HG03565 (cell line): ENCODE results near the gene CSNK1A1.

Source experiments
- ATAC-seq: cut with Tn5 transposase; IDR thresholded peaks from one replicate; pipeline ENCODE4 v1.9.1; 2021; ENCODE audit warnings: mild to moderate bottlenecking, moderate library complexity; ENCODE audit not compliant: unreplicated experiment

Gene CSNK1A1

GRCh38 chr5:149575131-149575530 is 23.9 kb upstream of the CSNK1A1 start:
- ATAC-seq: no peak

DNA sequence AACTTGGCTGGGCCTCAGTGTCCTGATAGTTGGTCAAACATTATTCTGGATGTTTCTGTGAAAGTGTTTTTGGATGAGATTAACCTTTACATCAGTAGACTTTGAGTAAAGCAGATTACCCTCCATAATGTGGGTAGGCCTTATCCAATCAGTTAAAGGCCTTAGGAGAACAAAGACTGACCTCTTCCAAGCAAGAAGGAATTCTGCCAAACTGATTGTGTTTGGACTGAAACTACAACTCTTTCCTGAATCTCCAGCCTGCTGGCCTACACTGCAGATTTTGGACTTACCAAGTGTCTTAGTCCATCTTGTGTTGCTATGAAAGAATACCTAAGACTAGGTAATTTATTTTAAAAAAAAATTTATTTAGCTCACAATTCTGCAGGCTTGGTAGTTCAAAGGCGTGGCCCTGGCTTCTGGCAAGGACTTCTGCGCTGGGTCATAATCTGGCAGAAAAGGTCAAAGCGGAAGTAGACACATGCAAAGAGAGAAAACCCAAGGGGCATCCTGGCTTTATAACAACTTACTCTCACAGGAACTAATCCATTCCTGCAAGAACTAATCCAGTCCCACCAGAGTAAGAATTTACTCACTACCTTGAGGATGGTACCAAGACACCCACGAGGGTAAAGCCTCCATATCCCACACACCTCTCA is 21.5 kb upstream of the CSNK1A1 start:
- no peak for ATAC-seq

DNA sequence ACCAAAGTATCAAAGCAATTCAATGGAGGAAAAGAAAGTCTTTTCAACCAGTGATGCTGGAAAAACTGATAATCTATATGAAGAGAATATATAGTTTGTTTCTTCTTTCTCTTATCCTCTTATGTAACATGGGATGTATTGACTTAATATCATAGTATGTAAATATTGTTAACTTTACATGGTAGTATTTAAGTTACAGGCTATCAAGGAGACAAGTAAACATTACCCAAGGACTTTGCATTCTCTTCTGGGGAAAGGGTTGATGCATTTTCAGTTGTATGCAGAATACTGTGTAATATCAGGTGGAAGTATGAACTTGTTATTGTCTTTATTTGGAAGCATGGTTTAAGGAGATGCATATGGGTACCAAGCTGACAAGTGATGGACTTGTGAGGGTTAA is 20.9 kb upstream of the CSNK1A1 start:
- ATAC-seq: no peak

DNA sequence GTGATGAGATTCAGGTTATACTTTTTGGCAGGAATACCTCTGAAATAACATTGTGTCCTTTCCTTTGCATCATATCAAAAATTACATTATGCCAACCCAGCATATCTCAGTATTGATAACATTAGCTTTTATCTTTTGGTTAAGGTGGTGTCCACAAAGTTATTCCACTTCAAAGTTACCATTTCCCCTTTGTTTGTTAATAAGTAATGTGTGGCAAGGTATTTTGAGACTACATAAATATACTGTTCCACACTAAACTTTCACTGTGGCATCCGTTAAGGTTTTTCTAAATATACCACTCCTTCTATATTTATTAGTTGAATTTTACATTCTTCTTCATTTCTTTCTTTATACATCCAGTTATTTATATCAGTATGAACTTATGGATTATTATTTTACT is 16.0 kb upstream of the CSNK1A1 start:
- ATAC-seq: no peak

- peak; percentile 92 for ATAC-seq
Observed at GRCh38 chr5:149564542-149565140, 13.4 kb upstream of the CSNK1A1 start.

DNA sequence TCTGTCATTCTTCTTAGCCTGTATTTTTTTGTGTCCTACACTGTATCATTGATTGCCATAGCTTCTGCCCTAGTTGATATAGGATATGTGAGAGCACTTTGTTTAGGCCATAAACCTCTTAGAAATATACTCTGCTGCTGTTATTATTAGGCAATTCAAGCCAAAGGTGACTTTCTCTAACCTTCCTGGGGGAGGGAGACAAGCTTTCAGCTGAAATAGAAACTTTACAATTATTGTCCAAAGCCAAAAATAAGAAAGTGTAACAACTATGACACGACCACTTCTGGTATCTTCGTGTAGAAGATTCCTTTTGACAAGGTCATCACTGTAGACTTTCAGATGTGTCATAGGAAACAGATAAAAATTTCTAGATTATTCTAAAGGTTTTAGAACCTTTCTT is 12.2 kb upstream of the CSNK1A1 start:
- ATAC-seq: no peak

- ATAC-seq: no peak
Observed at GRCh38 chr5:149561848-149562247, 10.6 kb upstream of the CSNK1A1 start.

GRCh38 chr5:149559706-149560105 is 8.5 kb upstream of the CSNK1A1 start:
- no peak for ATAC-seq

DNA sequence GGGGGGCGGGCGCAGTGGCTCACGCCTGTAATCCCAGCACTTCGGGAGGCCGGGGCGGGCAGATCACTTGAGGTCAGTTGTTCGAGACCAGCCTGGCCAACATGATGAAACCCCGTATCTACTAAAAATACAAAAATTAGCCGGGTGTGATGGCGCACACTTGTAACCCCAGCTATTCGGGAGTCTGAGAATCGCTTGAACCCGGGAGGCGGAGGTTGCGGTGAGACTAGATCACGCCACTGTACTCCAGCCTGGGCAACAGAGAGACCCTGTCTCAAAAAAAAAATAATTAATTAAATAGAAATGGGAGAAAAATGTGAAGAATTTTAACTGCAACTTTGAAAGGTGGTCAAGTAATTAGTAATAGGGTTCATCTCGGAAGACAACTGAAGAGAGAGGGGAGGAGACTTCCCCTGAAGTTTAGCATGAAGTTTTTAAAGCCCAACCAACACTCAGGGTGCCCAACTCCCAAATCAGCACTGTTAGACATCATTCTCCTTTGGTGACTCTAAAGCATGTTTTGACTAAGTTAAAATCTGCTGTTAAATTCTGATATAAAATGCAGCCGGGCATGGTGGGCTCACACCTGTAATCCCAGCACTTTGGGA is 1.4 kb upstream of the CSNK1A1 start:
- ATAC-seq: no peak

DNA sequence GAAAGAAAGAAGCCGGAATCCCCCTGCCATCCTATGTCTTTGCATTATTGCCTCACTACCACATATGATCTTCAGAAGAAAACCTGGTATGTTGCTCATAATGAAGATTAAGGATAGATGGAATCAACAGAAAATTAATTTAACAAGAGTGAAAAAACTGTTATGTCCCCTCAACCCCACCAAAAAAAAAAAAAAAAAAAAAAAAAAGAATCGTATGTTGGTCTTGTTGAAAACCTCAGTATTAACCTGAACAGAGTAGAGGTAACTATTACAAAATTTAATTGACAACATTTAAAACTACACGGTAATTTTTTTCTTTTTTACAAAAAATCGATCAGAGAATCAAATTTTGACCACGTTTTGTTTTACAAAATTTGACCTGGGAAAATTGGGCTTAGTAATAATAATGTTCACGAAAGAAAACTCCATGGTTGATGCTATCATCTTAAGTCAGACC is 827 bp upstream of the CSNK1A1 start:
- ATAC-seq: no peak

- ATAC-seq: no peak
Observed at GRCh38 chr5:149550594-149551226, 529 bp downstream of the CSNK1A1 start.

DNA sequence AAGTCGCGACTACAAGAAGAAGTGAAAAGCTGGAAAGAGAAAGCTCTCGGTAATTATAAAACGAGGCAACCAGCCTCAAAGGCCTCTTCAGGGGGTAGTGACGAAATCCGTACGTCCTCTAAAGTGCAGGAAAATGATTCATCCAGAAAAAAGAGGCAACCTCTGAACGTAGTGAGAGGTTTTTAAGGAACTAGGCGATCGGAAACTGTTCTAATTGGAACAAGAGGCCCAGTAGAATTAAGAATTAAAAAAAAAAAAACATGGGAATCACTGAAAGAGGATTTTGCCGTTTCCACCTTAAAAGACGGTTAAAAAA is 1.0 kb downstream of the CSNK1A1 start:
- no peak for ATAC-seq

DNA sequence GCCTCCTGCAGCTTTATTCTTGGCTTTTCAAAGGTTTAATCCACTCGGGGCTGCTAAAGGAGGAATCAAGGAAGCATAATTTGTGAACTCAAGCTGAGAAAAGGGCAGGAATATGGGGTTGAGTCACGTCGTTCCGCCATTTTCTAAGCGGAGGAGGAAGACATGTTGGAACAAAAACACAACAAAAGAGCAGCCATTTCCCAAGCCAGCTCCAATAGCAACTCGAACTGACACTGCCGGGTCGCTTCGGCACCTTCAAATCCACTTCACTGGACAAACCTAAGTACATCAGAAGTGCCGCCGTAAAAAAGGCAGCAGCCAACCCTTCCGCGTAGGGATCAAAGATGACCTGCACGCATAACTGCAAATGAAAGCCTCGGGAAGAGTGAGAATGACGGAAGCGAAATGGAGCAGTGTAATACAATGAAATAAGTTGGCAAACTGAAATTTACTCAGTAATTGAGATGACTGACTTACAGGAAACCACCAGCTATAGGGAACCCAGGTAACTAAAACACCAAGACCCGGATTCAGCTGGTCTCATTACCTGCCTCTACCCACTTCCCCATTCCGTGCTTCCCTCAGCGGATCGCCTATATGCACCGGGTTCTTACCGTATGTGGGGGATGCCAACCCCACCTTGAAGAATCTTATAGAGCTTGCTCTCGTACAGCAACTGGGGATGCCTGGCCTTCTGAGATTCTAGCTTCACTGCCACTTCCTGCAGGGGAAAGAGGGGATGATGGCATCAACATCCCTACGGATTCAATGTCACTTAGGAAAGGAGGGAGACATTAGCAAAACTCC is 1.6 kb downstream of the CSNK1A1 start:
- ATAC-seq: peak; percentile 23

DNA sequence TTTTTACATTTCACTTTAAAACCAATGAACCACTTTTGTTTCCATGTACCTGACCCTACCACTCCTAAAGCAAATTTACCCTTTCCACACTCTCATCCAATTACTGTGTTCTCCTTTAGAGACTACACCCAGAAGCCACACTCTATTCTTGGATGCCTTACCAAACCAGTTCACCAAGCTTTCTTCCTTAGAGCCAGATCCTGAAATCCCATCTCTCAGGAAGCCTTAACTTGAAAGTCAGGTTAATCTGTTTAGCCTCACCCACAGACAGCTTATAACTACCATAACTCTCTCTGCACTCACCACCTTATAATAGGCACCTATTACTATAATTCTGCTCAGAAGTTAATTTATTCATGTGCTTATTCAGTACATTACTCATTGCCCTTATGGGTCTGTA is 4.3 kb downstream of the CSNK1A1 start:
- ATAC-seq: no peak

DNA sequence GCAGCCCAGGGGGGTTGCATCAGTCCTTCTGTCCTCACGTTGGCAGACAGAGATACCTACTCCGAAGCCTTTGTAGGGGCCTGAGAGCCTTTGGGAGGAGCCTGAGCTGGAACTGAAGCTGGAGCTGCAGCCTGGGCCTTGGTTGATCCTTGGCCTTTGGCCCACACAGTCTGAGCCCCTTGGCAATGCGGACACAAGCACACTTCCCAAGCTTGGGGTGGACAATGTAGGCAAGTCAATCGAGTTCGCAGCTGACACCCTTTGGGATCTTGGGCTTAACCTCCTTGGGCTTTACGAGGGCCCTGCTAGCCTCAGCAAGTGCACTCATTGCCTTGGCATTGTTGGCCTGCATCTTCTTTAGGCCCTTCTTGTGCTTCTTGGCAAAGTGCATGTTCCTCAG is 5.9 kb downstream of the CSNK1A1 start:
- ATAC-seq: no peak

DNA sequence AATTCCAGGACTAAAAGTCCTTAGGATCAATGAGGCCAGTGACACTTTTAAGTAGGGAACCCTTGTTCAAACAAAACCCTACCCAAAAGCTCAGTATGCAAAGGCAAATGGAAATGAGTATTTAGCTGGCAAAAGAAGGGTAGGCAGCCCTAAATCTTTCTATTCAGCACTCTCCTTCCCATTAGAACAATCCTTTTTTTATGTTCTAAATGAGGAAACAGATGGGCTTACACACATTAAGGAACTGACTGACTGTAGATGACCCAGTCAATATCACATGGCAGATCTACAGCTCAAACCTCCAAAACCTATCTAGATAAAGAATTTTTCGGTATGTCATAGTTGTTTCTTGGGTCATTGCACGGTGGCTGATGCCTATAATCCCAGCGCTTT is 7.2 kb downstream of the CSNK1A1 start:
- ATAC-seq: no peak

DNA sequence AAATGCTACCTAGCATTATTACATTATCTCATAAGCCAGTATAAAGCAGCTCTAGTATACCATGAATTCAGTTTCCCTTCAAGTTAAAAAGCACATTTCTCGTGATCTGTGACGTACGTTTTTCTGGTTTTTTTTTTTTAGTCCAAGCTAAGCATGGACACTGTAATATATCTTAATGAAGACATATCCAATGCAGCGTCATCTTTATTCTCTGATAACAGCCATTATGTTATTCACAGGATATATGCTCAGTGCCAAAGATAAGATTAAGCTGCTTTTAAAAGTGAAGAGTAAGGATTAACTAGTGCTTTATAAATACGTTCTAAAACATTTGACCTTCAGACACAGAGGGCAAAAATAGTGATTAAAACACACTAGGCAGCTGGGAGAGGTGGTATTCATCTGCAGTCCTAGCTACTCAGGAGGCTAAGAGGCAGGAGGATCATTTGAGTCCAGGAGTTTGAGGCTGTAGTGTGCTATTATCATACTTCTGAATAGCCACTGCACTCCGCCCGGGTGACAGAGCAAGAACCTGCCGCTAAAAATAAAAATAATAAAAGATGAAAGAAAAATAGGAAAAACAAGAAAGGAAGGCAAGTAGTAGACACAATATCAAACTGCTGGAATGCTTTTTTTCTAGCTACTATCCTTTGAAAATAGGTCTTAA is 7.7 kb downstream of the CSNK1A1 start:
- no peak for ATAC-seq

DNA sequence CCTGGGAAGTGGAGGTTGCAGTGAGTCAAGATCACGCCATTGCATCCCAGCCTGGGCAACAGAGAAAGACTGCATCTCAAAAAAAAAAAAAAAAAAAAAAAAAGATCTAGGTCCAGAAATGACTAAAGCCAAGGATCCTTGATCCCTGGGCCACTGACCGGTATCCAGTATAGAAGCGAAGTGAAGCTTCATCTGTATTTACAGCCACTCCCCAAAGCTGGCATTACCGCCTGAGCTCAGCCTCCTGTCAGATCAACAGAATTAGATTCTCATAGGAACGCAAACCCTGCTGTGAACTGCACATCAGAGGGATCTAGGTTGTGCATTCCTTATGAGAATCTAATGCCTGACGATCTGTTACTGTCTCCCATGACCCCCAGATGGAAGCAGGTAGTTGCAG is 9.3 kb downstream of the CSNK1A1 start:
- ATAC-seq: no peak

- no peak for ATAC-seq
Observed at GRCh38 chr5:149540089-149540488, 11.2 kb downstream of the CSNK1A1 start.

GRCh38 chr5:149537374-149537975 is 13.8 kb downstream of the CSNK1A1 start:
- no peak for ATAC-seq
